Fibroblast of lung (primary cell): ENCODE data around the gene DDO. TPM values are rescaled to one million over a fixed set of nuclear protein-coding genes. Genes with fewer than 3 reads are reported as not detected.

Source experiments
- DNase-seq, 2 donors: peaks; one replicate each; pipeline versions ENCODE4 v3.0.0 to v3.0.0-alpha.2; 2010; ENCODE audit warnings: low read depth in 2 of 2
- H2AFZ ChIP-seq: 2 replicates; pipeline ENCODE4 v1.5.1; 2012; ENCODE audit warnings: low read length, control low read depth, inconsistent platforms
- H3K27ac ChIP-seq: 2 replicates; pipeline ENCODE4 v1.5.1; 2011; ENCODE audit warnings: low read length, control low read depth; ENCODE audit not compliant: insufficient read depth
- H3K27me3 ChIP-seq: 2 replicates; pipeline ENCODE4 v1.5.1; 2011; ENCODE audit warnings: mild to moderate bottlenecking, low read length; ENCODE audit not compliant: control insufficient read depth, insufficient read depth
- H3K36me3 ChIP-seq: 2 replicates; pipeline ENCODE4 v1.5.1; 2011; ENCODE audit warnings: low read length; ENCODE audit not compliant: control insufficient read depth, insufficient read depth
- H3K4me1 ChIP-seq: 2 replicates; pipeline ENCODE4 v1.5.1; 2011; ENCODE audit warnings: low read length; ENCODE audit not compliant: control insufficient read depth, insufficient read depth; ENCODE audit errors: extremely low read depth
- H3K4me2 ChIP-seq: 2 replicates; pipeline ENCODE4 v1.5.1; 2011; ENCODE audit warnings: low read length, control low read depth; ENCODE audit not compliant: insufficient read depth; ENCODE audit errors: extremely low read depth
- H3K4me3 ChIP-seq, 4 experiments: fragments of 200-600 bp in 1 of 4; sonication (generic) in 1 of 4; replicated peaks in 1 of 4; 2 replicates each; pipeline ENCODE4 v1.5.1; 2011 to 2016; ENCODE audit warnings: low read length in 4 of 4, low read depth in 3 of 4, mild to moderate bottlenecking in 3 of 4, control low read depth in 2 of 4, inconsistent platforms in 1 of 4, mixed read lengths in 1 of 4; ENCODE audit not compliant: insufficient read depth in 1 of 4; ENCODE audit errors: control extremely low read depth in 1 of 4
- H3K79me2 ChIP-seq: 2 replicates; pipeline ENCODE4 v1.5.1; 2012; ENCODE audit warnings: mild to moderate bottlenecking, low read length, inconsistent platforms; ENCODE audit not compliant: control insufficient read depth, insufficient read depth
- H3K9ac ChIP-seq: 2 replicates; pipeline ENCODE4 v1.5.1; 2011; ENCODE audit warnings: mild to moderate bottlenecking, low read length, control low read depth; ENCODE audit not compliant: insufficient read depth
- H3K9me3 ChIP-seq: 2 replicates; pipeline ENCODE4 v1.5.1; 2012; ENCODE audit warnings: low read depth, low read length; ENCODE audit not compliant: control insufficient read depth, insufficient read depth
- H4K20me1 ChIP-seq: 2 replicates; pipeline ENCODE4 v1.5.1; 2011; ENCODE audit warnings: low read length; ENCODE audit not compliant: control insufficient read depth, insufficient read depth; ENCODE audit errors: extremely low read depth
- CTCF ChIP-seq, 2 donors: IDR thresholded peaks in 1 of 2; conservative IDR thresholded peaks in 1 of 2; 1 replicate in 1 of 2; 2 replicates in 1 of 2; pipeline ENCODE4 v1.5.1; 2011 to 2012; ENCODE audit warnings: low read length in 2 of 2, control low read depth in 1 of 2, inconsistent platforms in 1 of 2, low read depth in 1 of 2, mild to moderate bottlenecking in 1 of 2
- EZH2 ChIP-seq: IDR thresholded peaks from 2 replicates; pipeline ENCODE4 v1.5.1; 2012; ENCODE audit warnings: low read length, control low read depth, mild to moderate bottlenecking; ENCODE audit errors: missing control alignments
- polyA plus RNA-seq, 2 donors: library from polyadenylated mRNA; depleted of rRNA in 1 of 2; stranded (reverse) in 1 of 2; unstranded in 1 of 2; fragments of >200 nt; gene quantifications; 2 replicates each; pipeline ENCODE4 v1.2.1, GENCODE V29; 2011 to 2012; ENCODE audit warnings: missing spikeins in 1 of 2
- total RNA-seq: library from RNA; depleted of rRNA; stranded (reverse); fragments of >200 nt; gene quantifications from 2 replicates; pipeline ENCODE4 v1.2.1, GENCODE V29; 2014

DDO gene
- total and polyA plus RNA-seq, 2 donors (not counting 1 experiment from before 2014, with no cell fraction given) = 3.9 to 12.2 TPM

- Histone ChIP-seq H3K9ac (no peak overlapping the region), H4K20me1 (no peaks in the 10 kb centered on the region), H3K79me2 (no peaks in the 10 kb centered on the region), H3K4me2 (no peak overlapping the region), H3K9me3 (no peaks in the 10 kb centered on the region), H3K27ac (no peak overlapping the region), H3K4me3 (no peak overlapping the region), H2AFZ (no peak overlapping the region), H3K36me3 (no peaks in the 10 kb centered on the region), H3K27me3 (peaks cover 5% of the 10 kb centered on the region), H3K4me1 (no peaks in the 10 kb centered on the region)
- no peak for TF ChIP-seq EZH2
- TF ChIP-seq CTCF (conservative IDR thresholded peaks at IDR 0.05 in 1 of 2, IDR thresholded peaks at IDR 0.05 in 1 of 2; ENCODE audit: low read depth in 1 of 2, low read length in 2 of 2) = no peak
- DNase-seq = no peak
These were observed 41.3 kb upstream of the DDO start for GRCh38 chr6:110456694-110457093.

- Histone ChIP-seq H3K9me3 (no peaks in the 10 kb centered on the region), H4K20me1 (no peaks in the 10 kb centered on the region), H3K4me1 (no peaks in the 10 kb centered on the region), H3K9ac (no peak overlapping the region), H2AFZ (no peak overlapping the region), H3K27ac (no peak overlapping the region), H3K27me3 (peaks cover 3% of the 10 kb centered on the region), H3K4me2 (no peak overlapping the region), H3K36me3 (no peaks in the 10 kb centered on the region), H3K4me3 (no peak overlapping the region), H3K79me2 (no peaks in the 10 kb centered on the region)
- no peak for DNase-seq
- TF ChIP-seq EZH2 (no peak), CTCF (conservative IDR thresholded peaks at IDR 0.05 in 1 of 2, IDR thresholded peaks at IDR 0.05 in 1 of 2; ENCODE audit: low read depth in 1 of 2, low read length in 2 of 2) (no peak)
These were observed 34.1 kb upstream of the DDO start for GRCh38 chr6:110449541-110449895.

GRCh38 chr6:110448846-110449540 is 33.6 kb upstream of the DDO start:
- peaks cover 3% of the 10 kb centered on the region for H3K27me3 ChIP-seq

More at GRCh38 chr6:110448846-110449540, 33.6 kb upstream of the DDO start:
- H4K20me1 ChIP-seq = no peaks in the 10 kb centered on the region
- no peak overlapping the region for H3K4me2 ChIP-seq
- H3K9me3 ChIP-seq = no peaks in the 10 kb centered on the region
- H3K9ac ChIP-seq = no peak overlapping the region
- H2AFZ ChIP-seq = no peak overlapping the region
- no peak overlapping the region for H3K27ac ChIP-seq
- H3K36me3 ChIP-seq = no peaks in the 10 kb centered on the region
- TF ChIP-seq CTCF (conservative IDR thresholded peaks at IDR 0.05 in 1 of 2, IDR thresholded peaks at IDR 0.05 in 1 of 2; ENCODE audit: low read depth in 1 of 2, low read length in 2 of 2) (no peak), EZH2 (no peak)
- no peaks in the 10 kb centered on the region for H3K4me1 ChIP-seq
- H3K4me3 ChIP-seq = no peak overlapping the region
- no peaks in the 10 kb centered on the region for H3K79me2 ChIP-seq
- no peak for DNase-seq
